Liver (tissue), 9 donors: Measurements from ENCODE around the gene INTS1. TPM values are rescaled to one million over a fixed set of nuclear protein-coding genes. Genes with fewer than 3 reads are reported as not detected.

Source experiments
- DNase-seq: peaks from one replicate; pipeline ENCODE4 v3.0.0-alpha.2; 2017; ENCODE audit warnings: low spot score
- H3K27ac ChIP-seq, 2 donors: one replicate each; pipeline ENCODE4 v1.7.0; 2013; ENCODE audit warnings: inconsistent platforms in 2 of 2, low read length in 2 of 2, control low read depth in 1 of 2, low read depth in 1 of 2, mild to moderate bottlenecking in 1 of 2
- H3K27me3 ChIP-seq, 4 donors: one replicate each; pipeline versions ENCODE4 v1.6.1 to v1.7.0; 2013; ENCODE audit warnings: low read length in 3 of 4, inconsistent platforms in 1 of 4, mild to moderate bottlenecking in 1 of 4, moderate library complexity in 1 of 4; ENCODE audit not compliant: control insufficient read depth in 4 of 4, insufficient read depth in 4 of 4
- H3K36me3 ChIP-seq, 4 donors: one replicate each; pipeline versions ENCODE4 v1.6.1 to v1.7.0; 2013; ENCODE audit warnings: low read length in 3 of 4, mild to moderate bottlenecking in 3 of 4, low read depth in 1 of 4, moderate library complexity in 1 of 4; ENCODE audit not compliant: control insufficient read depth in 4 of 4, insufficient read depth in 3 of 4
- H3K4me1 ChIP-seq, 4 donors: one replicate each; pipeline versions ENCODE4 v1.6.1 to v1.7.0; 2013; ENCODE audit warnings: low read length in 3 of 4, mild to moderate bottlenecking in 3 of 4, moderate library complexity in 1 of 4; ENCODE audit not compliant: control insufficient read depth in 4 of 4, insufficient read depth in 4 of 4
- H3K4me3 ChIP-seq, 3 donors: one replicate each; pipeline versions ENCODE4 v1.6.1 to v1.7.0; 2013; ENCODE audit warnings: low read length in 3 of 3, control low read depth in 1 of 3, low read depth in 1 of 3, mild to moderate bottlenecking in 1 of 3
- H3K9ac ChIP-seq, 2 donors: one replicate each; pipeline ENCODE4 v1.7.0; 2013; ENCODE audit warnings: low read length in 2 of 2, mild to moderate bottlenecking in 2 of 2, moderate library complexity in 2 of 2, control low read depth in 1 of 2, low read depth in 1 of 2
- H3K9me3 ChIP-seq, 4 donors: one replicate each; pipeline versions ENCODE4 v1.6.1 to v1.7.0; 2013; ENCODE audit warnings: low read length in 3 of 4; ENCODE audit not compliant: control insufficient read depth in 4 of 4
- EGR1 ChIP-seq, 2 donors: IDR thresholded peaks; 2 replicates each; pipeline ENCODE4 v1.6.1; 2016 to 2018; ENCODE audit warnings: antibody characterized with exemption in 2 of 2, low read depth in 2 of 2
- FOXA1 ChIP-seq: IDR thresholded peaks from 2 replicates; pipeline ENCODE4 v1.6.1; 2016; ENCODE audit warnings: antibody characterized with exemption
- FOXA2 ChIP-seq: IDR thresholded peaks from 2 replicates; pipeline ENCODE4 v1.6.1; 2016; ENCODE audit warnings: antibody characterized with exemption
- GABPA ChIP-seq, 2 donors: IDR thresholded peaks in 1 of 2; conservative IDR thresholded peaks in 1 of 2; 2 replicates each; pipeline ENCODE4 v1.6.1; 2016; ENCODE audit warnings: antibody characterized with exemption in 2 of 2, mild to moderate bottlenecking in 1 of 2, moderate library complexity in 1 of 2
- HNF4A ChIP-seq, 2 donors: conservative IDR thresholded peaks; 2 replicates each; pipeline ENCODE4 v1.6.1; 2016; ENCODE audit warnings: antibody characterized with exemption in 2 of 2, mild to moderate bottlenecking in 2 of 2
- HNF4G ChIP-seq: IDR thresholded peaks from 2 replicates; pipeline ENCODE4 v1.6.1; 2016; ENCODE audit warnings: antibody characterized with exemption
- JUND ChIP-seq, 2 donors: IDR thresholded peaks; 2 replicates each; pipeline ENCODE4 v1.6.1; 2016; ENCODE audit warnings: antibody characterized with exemption in 2 of 2
- MAX ChIP-seq: IDR thresholded peaks from 2 replicates; pipeline ENCODE4 v1.6.1; 2016; ENCODE audit warnings: antibody characterized with exemption
- NR2F2 ChIP-seq: IDR thresholded peaks from 2 replicates; pipeline ENCODE4 v1.6.1; 2016; ENCODE audit warnings: antibody characterized with exemption
- RAD21 ChIP-seq, 2 donors: IDR thresholded peaks; 2 replicates each; pipeline ENCODE4 v1.6.1; 2016; ENCODE audit warnings: antibody characterized with exemption in 2 of 2, mild to moderate bottlenecking in 2 of 2
- REST ChIP-seq: IDR thresholded peaks from 2 replicates; pipeline ENCODE4 v1.6.1; 2016; ENCODE audit warnings: antibody characterized with exemption, mild to moderate bottlenecking
- RXRA ChIP-seq, 2 donors: IDR thresholded peaks; 2 replicates each; pipeline ENCODE4 v1.6.1; 2017 to 2018; ENCODE audit warnings: antibody characterized with exemption in 2 of 2, mild to moderate bottlenecking in 1 of 2
- SP1 ChIP-seq: IDR thresholded peaks from 2 replicates; pipeline ENCODE4 v1.6.1; 2018; ENCODE audit warnings: antibody characterized with exemption, mild to moderate bottlenecking
- TAF1 ChIP-seq: conservative IDR thresholded peaks from 2 replicates; pipeline ENCODE4 v1.6.1; 2016; ENCODE audit warnings: antibody characterized with exemption, mild to moderate bottlenecking
- YY1 ChIP-seq: IDR thresholded peaks from 2 replicates; pipeline ENCODE4 v1.6.1; 2016; ENCODE audit warnings: antibody characterized with exemption, mild to moderate bottlenecking
- WGBS: extraction: QIAGEN DNeasy Blood & Tissue Kit; methylation state at CpG from one replicate; pipeline ENCODE4 v1.1.7; 2013; 5-methylcytosine and 5-hydroxymethylcytosine counted together
- polyA plus RNA-seq, 2 donors: library from polyadenylated mRNA; stranded (reverse) in 1 of 2; unstranded in 1 of 2; fragments of 200-250 nt in 1 of 2; fragments of >200 nt in 1 of 2; fragmentation: Nextera tagmentation in 1 of 2; extraction: Ambion mirVana in 1 of 2; gene quantifications; one replicate each; pipeline versions ENCODE4 v1.2.1 to v1.2.3, GENCODE V29; 2013 to 2015
- total RNA-seq, 2 donors: library from RNA; depleted of rRNA; stranded (reverse); fragments of >200 nt; gene quantifications; one replicate each; pipeline ENCODE4 v1.2.3, GENCODE V29; 2014
- TF ChIP-seq, protein P1 (sequence below): IDR thresholded peaks from 2 replicates; pipeline ENCODE4 v1.6.1; 2016; ENCODE audit warnings: antibody characterized with exemption
- TF ChIP-seq, protein P2 (sequence below): fragments of 150-350 bp; IDR thresholded peaks from 2 replicates; pipeline ENCODE4 v1.5.1; 2017; ENCODE audit warnings: improper control_type of control experiment, low read depth, low read length; ENCODE audit not compliant: missing input control
- TF ChIP-seq, protein P3 (sequence below): IDR thresholded peaks from 2 replicates; pipeline ENCODE4 v1.6.1; 2016; ENCODE audit warnings: antibody characterized with exemption
- donor health status: healthy.
- donor health status: healthy.
- donor health status: healthy.
- donor health status: healthy.
- donor health status: healthy.

INTS1 gene
- total and polyA plus RNA-seq, 4 donors, result 14.6 to 37.9 (median 30.7) TPM

DNA sequence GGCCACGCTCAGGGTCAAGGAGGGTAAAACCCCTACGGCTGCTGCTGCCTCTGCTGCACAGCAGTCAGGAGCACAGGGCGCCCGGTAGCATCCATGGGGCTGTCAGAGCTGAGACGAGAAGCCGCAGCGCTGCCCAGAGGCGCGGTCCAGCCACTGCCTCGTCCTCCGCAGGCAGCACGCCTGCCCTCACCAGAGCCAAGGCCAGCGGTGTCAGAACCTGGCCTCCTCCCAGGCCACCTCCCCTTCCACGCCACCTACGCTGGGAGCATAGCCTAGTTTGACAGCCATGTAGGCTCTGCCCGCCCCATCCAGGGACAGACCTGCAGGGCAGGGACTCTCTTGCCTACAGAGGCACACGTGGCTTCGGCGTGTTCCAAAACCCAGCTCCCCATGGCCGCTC, 16.2 kb downstream of the INTS1 start:
- peaks cover 16 to 79% (median 18%) of the 10 kb centered on the region in 4 donors for H3K36me3 ChIP-seq

GRCh38 chr7:1487466-1487865, 16.7 kb downstream of the INTS1 start:
- Histone ChIP-seq H3K36me3 (peaks cover 16 to 84% (median 21%) of the 10 kb centered on the region in 4 donors), H3K9ac (no peak overlapping the region), H3K27me3 (no peaks in the 10 kb centered on the region), H3K27ac (no peak overlapping the region), H3K9me3 (no peaks in the 10 kb centered on the region), H3K4me1 (no peaks in the 10 kb centered on the region), H3K4me3 (no peak overlapping the region)
- no peak for DNase-seq
- 94% methylated on average over 25 of the region's 25 CpGs for WGBS
- TF ChIP-seq RAD21 (IDR thresholded peaks at IDR 0.05), result no peak
- TF ChIP-seq HNF4G, result no peak
- TF ChIP-seq FOXA1, result no peak
- no peak for TF ChIP-seq HNF4A (conservative IDR thresholded peaks at IDR 0.05)
- no peak for TF ChIP-seq FOXA2
- TF ChIP-seq RXRA (IDR thresholded peaks at IDR 0.05), result no peak
- no peak for TF ChIP-seq NR2F2
- no peak for TF ChIP-seq GABPA (IDR thresholded peaks at IDR 0.05 in 1 of 2, conservative IDR thresholded peaks at IDR 0.05 in 1 of 2)
- TF ChIP-seq SP1, result no peak
- TF ChIP-seq, protein P1, sequence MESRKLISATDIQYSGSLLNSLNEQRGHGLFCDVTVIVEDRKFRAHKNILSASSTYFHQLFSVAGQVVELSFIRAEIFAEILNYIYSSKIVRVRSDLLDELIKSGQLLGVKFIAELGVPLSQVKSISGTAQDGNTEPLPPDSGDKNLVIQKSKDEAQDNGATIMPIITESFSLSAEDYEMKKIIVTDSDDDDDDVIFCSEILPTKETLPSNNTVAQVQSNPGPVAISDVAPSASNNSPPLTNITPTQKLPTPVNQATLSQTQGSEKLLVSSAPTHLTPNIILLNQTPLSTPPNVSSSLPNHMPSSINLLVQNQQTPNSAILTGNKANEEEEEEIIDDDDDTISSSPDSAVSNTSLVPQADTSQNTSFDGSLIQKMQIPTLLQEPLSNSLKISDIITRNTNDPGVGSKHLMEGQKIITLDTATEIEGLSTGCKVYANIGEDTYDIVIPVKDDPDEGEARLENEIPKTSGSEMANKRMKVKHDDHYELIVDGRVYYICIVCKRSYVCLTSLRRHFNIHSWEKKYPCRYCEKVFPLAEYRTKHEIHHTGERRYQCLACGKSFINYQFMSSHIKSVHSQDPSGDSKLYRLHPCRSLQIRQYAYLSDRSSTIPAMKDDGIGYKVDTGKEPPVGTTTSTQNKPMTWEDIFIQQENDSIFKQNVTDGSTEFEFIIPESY, result no peak
- no peak for TF ChIP-seq TAF1
- TF ChIP-seq, protein P2, sequence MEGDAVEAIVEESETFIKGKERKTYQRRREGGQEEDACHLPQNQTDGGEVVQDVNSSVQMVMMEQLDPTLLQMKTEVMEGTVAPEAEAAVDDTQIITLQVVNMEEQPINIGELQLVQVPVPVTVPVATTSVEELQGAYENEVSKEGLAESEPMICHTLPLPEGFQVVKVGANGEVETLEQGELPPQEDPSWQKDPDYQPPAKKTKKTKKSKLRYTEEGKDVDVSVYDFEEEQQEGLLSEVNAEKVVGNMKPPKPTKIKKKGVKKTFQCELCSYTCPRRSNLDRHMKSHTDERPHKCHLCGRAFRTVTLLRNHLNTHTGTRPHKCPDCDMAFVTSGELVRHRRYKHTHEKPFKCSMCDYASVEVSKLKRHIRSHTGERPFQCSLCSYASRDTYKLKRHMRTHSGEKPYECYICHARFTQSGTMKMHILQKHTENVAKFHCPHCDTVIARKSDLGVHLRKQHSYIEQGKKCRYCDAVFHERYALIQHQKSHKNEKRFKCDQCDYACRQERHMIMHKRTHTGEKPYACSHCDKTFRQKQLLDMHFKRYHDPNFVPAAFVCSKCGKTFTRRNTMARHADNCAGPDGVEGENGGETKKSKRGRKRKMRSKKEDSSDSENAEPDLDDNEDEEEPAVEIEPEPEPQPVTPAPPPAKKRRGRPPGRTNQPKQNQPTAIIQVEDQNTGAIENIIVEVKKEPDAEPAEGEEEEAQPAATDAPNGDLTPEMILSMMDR, result no peak
- TF ChIP-seq MAX, result no peak
- no peak for TF ChIP-seq EGR1 (IDR thresholded peaks at IDR 0.05; ENCODE audit: low read depth in 2 of 2)
- no peak for TF ChIP-seq JUND (IDR thresholded peaks at IDR 0.05)

More for the DNA sequence above, 16.2 kb downstream of the INTS1 start:
- TF ChIP-seq, protein P3, sequence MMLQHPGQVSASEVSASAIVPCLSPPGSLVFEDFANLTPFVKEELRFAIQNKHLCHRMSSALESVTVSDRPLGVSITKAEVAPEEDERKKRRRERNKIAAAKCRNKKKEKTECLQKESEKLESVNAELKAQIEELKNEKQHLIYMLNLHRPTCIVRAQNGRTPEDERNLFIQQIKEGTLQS, result no peak
- TF ChIP-seq REST, result no peak
- no peak for TF ChIP-seq FOXA2
- no peak for TF ChIP-seq JUND (IDR thresholded peaks at IDR 0.05)
- no peak for TF ChIP-seq RAD21 (IDR thresholded peaks at IDR 0.05)
- TF ChIP-seq HNF4G, result no peak
- no peak for TF ChIP-seq NR2F2
- TF ChIP-seq GABPA (IDR thresholded peaks at IDR 0.05 in 1 of 2, conservative IDR thresholded peaks at IDR 0.05 in 1 of 2), result no peak
- no peak for TF ChIP-seq MAX
- TF ChIP-seq YY1, result no peak
- no peaks in the 10 kb centered on the region for H3K27me3 ChIP-seq
- H3K9ac ChIP-seq, result no peak overlapping the region
- no peaks in the 10 kb centered on the region for H3K9me3 ChIP-seq
- H3K4me1 ChIP-seq, result no peaks in the 10 kb centered on the region
- no peak overlapping the region for H3K4me3 ChIP-seq
- no peak overlapping the region for H3K27ac ChIP-seq
- DNase-seq, result no peak
- 88% methylated on average over 20 of the region's 20 CpGs for WGBS
